ENCODE measurements around the gene ZDHHC11B. TPM values are rescaled to one million over a fixed set of nuclear protein-coding genes. Genes with fewer than 3 reads are reported as not detected.
"Not testable (repeated sequence)": the region's sequence is repeated elsewhere in the genome, so short reads cannot be mapped to it uniquely, and the experiment has no call there.

ZDHHC11B gene
- not detected in 2 replicates for total RNA-seq (2014; rRNA removed; shearing (Covaris generic))

GRCh38 chr5:784428-785177 is at the start of gene ZDHHC11B:
Gene ZDHHC11B, minus strand, starts transcription at chr5:784729. Its CDS starts 17,810 bp downstream, at chr5:766919.
- peaks cover 17% of the 10 kb centered on the region for H3K27me3 ChIP-seq (replicated peaks)
- H3K4me3 ChIP-seq = peak within 1 kb of the TSS; percentile 24; the same call in 1 of the 2 replicates
- H3K4me1 ChIP-seq (replicated peaks); H3K36me3 ChIP-seq; H3K9me3 ChIP-seq (replicated peaks); H3K27ac ChIP-seq: not testable (repeated sequence)
- peak in 1 of 2 experiments; percentile 68 for DNase-seq (ENCODE audit: low read depth in 1 of 2, low spot score in 2 of 2)

GRCh38 chr5:834013-834412 is 49.5 kb upstream of the ZDHHC11B start:
- H3K9me3 ChIP-seq (replicated peaks); H3K36me3 ChIP-seq; H3K27me3 ChIP-seq (replicated peaks); DNase-seq (ENCODE audit: low read depth in 1 of 2, low spot score in 2 of 2); H3K4me1 ChIP-seq (replicated peaks); H3K27ac ChIP-seq; H3K4me3 ChIP-seq: not testable (repeated sequence)

- not testable (repeated sequence) for H3K27me3 ChIP-seq (replicated peaks); H3K27ac ChIP-seq; H3K9me3 ChIP-seq (replicated peaks); H3K4me3 ChIP-seq; H3K4me1 ChIP-seq (replicated peaks); H3K36me3 ChIP-seq
- peak in 1 of 2 experiments; percentile 28 for DNase-seq (ENCODE audit: low read depth in 1 of 2, low spot score in 2 of 2)
Observed at GRCh38 chr5:828194-828593, 43.7 kb upstream of the ZDHHC11B start.

- H3K27ac ChIP-seq; H3K4me1 ChIP-seq (replicated peaks); H3K9me3 ChIP-seq (replicated peaks); DNase-seq (ENCODE audit: low read depth in 1 of 2, low spot score in 2 of 2); H3K4me3 ChIP-seq; H3K36me3 ChIP-seq: not testable (repeated sequence)
- H3K27me3 ChIP-seq (replicated peaks) = peaks cover 12% of the 10 kb centered on the region
Observed at GRCh38 chr5:825544-825943, 41.0 kb upstream of the ZDHHC11B start.

GRCh38 chr5:821504-821903 is 37.0 kb upstream of the ZDHHC11B start:
- Histone ChIP-seq H3K4me3 (no peak overlapping the region), H3K27me3 (replicated peaks) (peaks cover 50% of the 10 kb centered on the region), H3K27ac (no peak overlapping the region), H3K4me1 (replicated peaks) (no peaks in the 10 kb centered on the region), H3K9me3 (replicated peaks) (no peaks in the 10 kb centered on the region), H3K36me3 (no peaks in the 10 kb centered on the region)
- peak in 1 of 2 experiments; percentile 22 for DNase-seq (ENCODE audit: low read depth in 1 of 2, low spot score in 2 of 2)

GRCh38 chr5:820245-820644 is 35.7 kb upstream of the ZDHHC11B start:
- Histone ChIP-seq H3K27me3 (replicated peaks) (peaks cover 57% of the 10 kb centered on the region), H3K9me3 (replicated peaks) (no peaks in the 10 kb centered on the region; the same call in 1 of the 2 replicates), H3K27ac (no peak overlapping the region), H3K4me3 (no peak overlapping the region), H3K36me3 (no peaks in the 10 kb centered on the region), H3K4me1 (replicated peaks) (no peaks in the 10 kb centered on the region)
- DNase-seq (ENCODE audit: low read depth in 1 of 2, low spot score in 2 of 2) = peak in 1 of 2 experiments; percentile 51

- H3K4me1 ChIP-seq (replicated peaks) = no peaks in the 10 kb centered on the region
Observed at GRCh38 chr5:819078-819477, 34.5 kb upstream of the ZDHHC11B start.

GRCh38 chr5:816176-816575 is 31.6 kb upstream of the ZDHHC11B start:
- no peak overlapping the region for H3K27ac ChIP-seq
- no peaks in the 10 kb centered on the region for H3K4me1 ChIP-seq (replicated peaks)
- DNase-seq (ENCODE audit: low read depth in 1 of 2, low spot score in 2 of 2) = peak in 1 of 2 experiments; percentile 43
- H3K4me3 ChIP-seq = no peak overlapping the region
- no peaks in the 10 kb centered on the region; the same call in 1 of the 2 replicates for H3K9me3 ChIP-seq (replicated peaks)
- H3K27me3 ChIP-seq (replicated peaks) = peaks cover 58% of the 10 kb centered on the region
- no peaks in the 10 kb centered on the region for H3K36me3 ChIP-seq

More at GRCh38 chr5:819078-819477, 34.5 kb upstream of the ZDHHC11B start:
- Histone ChIP-seq H3K36me3 (no peaks in the 10 kb centered on the region), H3K27ac (no peak overlapping the region), H3K4me3 (no peak overlapping the region), H3K9me3 (replicated peaks) (no peaks in the 10 kb centered on the region; the same call in 1 of the 2 replicates), H3K27me3 (replicated peaks) (peaks cover 62% of the 10 kb centered on the region)
- DNase-seq (ENCODE audit: low read depth in 1 of 2, low spot score in 2 of 2) = peak in 1 of 2 experiments; percentile 43

GRCh38 chr5:815449-815848 is 30.9 kb upstream of the ZDHHC11B start:
- Histone ChIP-seq H3K27ac (no peak overlapping the region), H3K27me3 (replicated peaks) (peaks cover 52% of the 10 kb centered on the region), H3K36me3 (no peaks in the 10 kb centered on the region), H3K4me3 (no peak overlapping the region), H3K9me3 (replicated peaks) (no peaks in the 10 kb centered on the region; the same call in 1 of the 2 replicates), H3K4me1 (replicated peaks) (no peaks in the 10 kb centered on the region)
- DNase-seq (ENCODE audit: low read depth in 1 of 2, low spot score in 2 of 2) = no peak

- peaks cover 33% of the 10 kb centered on the region for H3K27me3 ChIP-seq (replicated peaks)
- DNase-seq (ENCODE audit: low read depth in 1 of 2, low spot score in 2 of 2); H3K36me3 ChIP-seq; H3K4me1 ChIP-seq (replicated peaks); H3K27ac ChIP-seq; H3K9me3 ChIP-seq (replicated peaks); H3K4me3 ChIP-seq: not testable (repeated sequence)
Observed at GRCh38 chr5:813575-813974, 29.0 kb upstream of the ZDHHC11B start.

- not testable (repeated sequence) for H3K9me3 ChIP-seq (replicated peaks); DNase-seq (ENCODE audit: low read depth in 1 of 2, low spot score in 2 of 2); H3K36me3 ChIP-seq; H3K4me3 ChIP-seq; H3K27ac ChIP-seq; H3K4me1 ChIP-seq (replicated peaks)
- H3K27me3 ChIP-seq (replicated peaks) = peaks cover 16% of the 10 kb centered on the region
Observed at GRCh38 chr5:811384-811783, 26.9 kb upstream of the ZDHHC11B start.

GRCh38 chr5:807719-808514 is 23.4 kb upstream of the ZDHHC11B start:
- H3K9me3 ChIP-seq (replicated peaks); H3K4me3 ChIP-seq; H3K36me3 ChIP-seq; H3K4me1 ChIP-seq (replicated peaks); H3K27ac ChIP-seq; H3K27me3 ChIP-seq (replicated peaks): not testable (repeated sequence)
- peak in 1 of 2 experiments; percentile 29 for DNase-seq (ENCODE audit: low read depth in 1 of 2, low spot score in 2 of 2)

- H3K4me3 ChIP-seq = no peak overlapping the region
- no peak overlapping the region for H3K27ac ChIP-seq
- DNase-seq (ENCODE audit: low read depth in 1 of 2, low spot score in 2 of 2) = peak in 1 of 2 experiments; percentile 34
- H3K9me3 ChIP-seq (replicated peaks) = no peaks in the 10 kb centered on the region
- H3K36me3 ChIP-seq = no peaks in the 10 kb centered on the region
- peaks cover 9% of the 10 kb centered on the region for H3K27me3 ChIP-seq (replicated peaks)
- H3K4me1 ChIP-seq (replicated peaks) = no peaks in the 10 kb centered on the region
Observed at GRCh38 chr5:801472-801871, 16.9 kb upstream of the ZDHHC11B start.

GRCh38 chr5:801055-801454 is 16.5 kb upstream of the ZDHHC11B start:
- not testable (repeated sequence) for DNase-seq (ENCODE audit: low read depth in 1 of 2, low spot score in 2 of 2); H3K27ac ChIP-seq; H3K36me3 ChIP-seq; H3K4me1 ChIP-seq (replicated peaks); H3K27me3 ChIP-seq (replicated peaks); H3K9me3 ChIP-seq (replicated peaks); H3K4me3 ChIP-seq

Measured in SJSA1 (cell line).